ENCODE results near the gene OR8A1.
"Not testable (repeated sequence)": the region's sequence is repeated elsewhere in the genome, so short reads cannot be mapped to it uniquely, and the experiment has no call there.

The OR8A1 gene

GRCh38 chr11:124597626-124598025, 27.8 kb downstream of the OR8A1 start:
- no peak for DNase-seq

- DNase-seq = no peak
Observed at GRCh38 chr11:124600621-124601320, 31.0 kb downstream of the OR8A1 start.

DNA sequence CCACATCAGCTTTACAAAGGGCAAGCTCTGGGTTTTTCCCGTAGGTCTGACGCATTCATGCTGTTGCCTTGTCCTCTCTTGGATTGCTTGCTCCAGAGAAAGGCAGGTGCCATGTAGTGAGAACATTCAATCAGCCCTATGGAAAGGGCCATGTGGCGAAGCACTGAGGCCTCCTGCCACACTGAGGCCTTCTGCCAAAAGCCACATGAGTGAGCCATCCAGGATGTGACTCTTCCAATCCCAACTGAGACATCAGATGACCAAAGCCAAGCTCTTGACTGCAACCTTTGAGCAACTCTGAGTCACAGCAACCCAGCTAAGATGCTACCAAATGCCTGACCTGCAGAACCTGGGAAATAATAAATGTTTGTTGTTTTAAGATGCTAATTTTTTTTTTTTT, 32.4 kb downstream of the OR8A1 start:
- DNase-seq = no peak

DNA sequence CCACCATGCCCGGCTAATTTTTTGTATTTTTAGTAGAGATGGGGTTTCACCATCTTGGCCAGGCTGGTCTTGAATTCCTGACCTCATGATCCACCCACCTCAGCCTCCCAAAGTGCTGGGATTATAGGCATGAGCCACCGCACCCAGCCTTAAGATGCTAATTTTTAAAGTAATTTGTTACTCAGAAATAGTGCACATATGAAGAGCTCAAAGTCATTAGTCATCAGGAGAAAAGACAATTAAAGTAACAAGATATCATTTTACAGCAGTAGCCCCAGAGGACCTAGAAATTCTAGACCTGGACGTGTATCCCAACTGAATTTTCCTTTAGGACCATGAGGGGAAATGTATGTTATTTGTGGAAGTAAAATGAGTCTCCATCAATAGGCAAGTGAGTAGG, 32.9 kb downstream of the OR8A1 start:
- not testable (repeated sequence) for DNase-seq

DNA sequence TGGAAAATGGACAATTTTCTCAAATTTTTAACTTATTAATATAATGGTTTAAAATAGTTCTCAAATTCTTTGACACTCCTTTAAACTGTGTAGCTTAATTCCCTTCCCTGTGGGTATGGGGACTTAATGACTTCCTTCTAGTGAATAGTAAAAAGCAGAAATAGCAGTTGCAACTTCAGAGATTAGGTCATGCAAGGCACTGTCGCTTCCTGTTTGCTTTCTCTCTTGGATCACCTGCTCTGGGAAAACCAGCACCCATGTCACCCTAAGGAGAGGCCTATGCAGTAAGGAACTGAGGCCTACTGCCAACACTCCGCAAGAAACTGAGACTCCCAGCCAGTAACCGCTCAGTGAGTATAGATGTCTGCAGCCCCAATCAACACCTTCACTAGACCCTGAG, 35.9 kb downstream of the OR8A1 start:
- no peak for DNase-seq

DNA sequence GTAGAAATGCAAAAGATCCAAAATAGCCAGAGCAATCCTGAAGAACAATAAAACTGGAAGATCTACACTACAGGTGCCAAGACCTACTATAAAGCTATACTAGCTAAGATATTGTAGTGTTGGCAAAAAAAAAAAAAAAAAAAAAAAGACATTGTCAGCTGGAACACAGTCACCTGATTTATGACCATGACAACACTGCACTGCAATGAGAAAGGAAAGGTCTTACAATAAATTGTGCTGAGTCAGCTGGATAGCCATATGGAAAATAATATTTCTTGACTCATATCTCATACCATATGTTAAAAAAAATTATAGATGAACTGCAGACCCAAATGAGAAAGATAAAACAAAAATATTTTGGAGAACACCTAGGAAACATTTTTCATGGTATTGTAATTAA, 38.4 kb downstream of the OR8A1 start:
- DNase-seq = no peak

GRCh38 chr11:124610295-124610694, 40.5 kb downstream of the OR8A1 start:
- DNase-seq = no peak

DNA sequence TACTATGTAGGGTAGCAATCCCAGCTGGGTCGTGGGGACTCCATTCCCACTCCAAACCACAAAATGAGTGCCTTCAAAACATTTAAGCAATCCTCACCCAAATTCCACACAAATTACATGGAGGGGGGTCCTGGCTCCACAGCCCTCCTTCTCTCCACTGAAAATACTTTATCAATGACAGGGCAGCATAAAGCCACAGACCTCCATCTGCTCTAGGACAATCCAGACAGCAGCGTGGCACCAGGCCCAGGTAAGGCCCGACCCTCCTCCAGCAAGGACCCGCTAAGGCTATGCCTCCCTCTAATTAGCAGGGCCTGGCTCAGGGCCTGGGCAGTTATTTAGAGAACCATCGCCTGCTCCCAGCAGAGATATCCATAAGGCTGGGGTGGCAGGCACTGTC, 41.3 kb downstream of the OR8A1 start, which contains the start of gene PANX3:
Gene PANX3, plus strand, starts transcription at position 365 of the 400 bp plus-strand sequence. CDS start 129 bp downstream, outside the sequence.
- DNase-seq = no peak

- no peak for DNase-seq
Observed at GRCh38 chr11:124612045-124612444, 42.2 kb downstream of the OR8A1 start.

- no peak for DNase-seq
Observed at GRCh38 chr11:124612567-124613246, 42.9 kb downstream of the OR8A1 start.

- no peak for DNase-seq
Observed at GRCh38 chr11:124618863-124619262, 49.1 kb downstream of the OR8A1 start.

All from GDM1 (cell line).